OCI-LY3 (cell line): Measurements from ENCODE around the gene ATP4B.

Source experiments
- H2AFZ ChIP-seq: fragments of 200-600, 300-600 bp; shearing (Covaris generic); 2 replicates; pipeline ENCODE4 v1.6.0; 2014; ENCODE audit warnings: antibody characterized with exemption, low read depth, low read length
- H3K27ac ChIP-seq: fragments of 200-600, 300-600 bp; sonication (generic); 2 replicates; pipeline ENCODE4 v1.5.1; 2014; ENCODE audit warnings: mild to moderate bottlenecking, low read length, moderate library complexity, mixed read lengths
- H3K27me3 ChIP-seq: fragments of 200-600, 300-600 bp; sonication (generic); 2 replicates; pipeline ENCODE4 v1.6.1; 2014; ENCODE audit warnings: low read depth, low read length, mixed read lengths
- H3K36me3 ChIP-seq: fragments of 200-600, 300-600 bp; sonication (generic); replicated peaks from 2 replicates; pipeline ENCODE3; 2014; ENCODE audit warnings: low read depth, low read length, mixed read lengths
- H3K4me1 ChIP-seq: fragments of 300-600, 200-600 bp; sonication (generic); 2 replicates; pipeline ENCODE4 v1.6.1; 2014; ENCODE audit warnings: low read length, mixed read lengths
- H3K4me2 ChIP-seq: fragments of 200-600, 300-600 bp; sonication (generic); 2 replicates; pipeline ENCODE4 v1.6.1; 2014; ENCODE audit warnings: low read length, mixed read lengths
- H3K4me3 ChIP-seq: fragments of 300-600, 200-600 bp; sonication (generic); 2 replicates; pipeline ENCODE4 v1.5.1; 2014; ENCODE audit warnings: antibody characterized with exemption, mild to moderate bottlenecking, low read length, moderate library complexity
- H3K79me2 ChIP-seq: fragments of 300-600, 200-600 bp; shearing (Covaris generic); 2 replicates; pipeline ENCODE4 v1.6.1; 2014; ENCODE audit warnings: mild to moderate bottlenecking, low read length, mixed read lengths
- H3K9ac ChIP-seq: fragments of 300-600, 200-600 bp; shearing (Covaris generic); 2 replicates; pipeline ENCODE4 v1.6.0; 2014; ENCODE audit warnings: mild to moderate bottlenecking, low read length, moderate library complexity
- H3K9me3 ChIP-seq: fragments of 200-600, 300-600 bp; shearing (Covaris generic); 2 replicates; pipeline ENCODE4 v1.6.1; 2014; ENCODE audit warnings: low read length, mixed read lengths; ENCODE audit not compliant: insufficient read depth
- H4K20me1 ChIP-seq: fragments of 200-600, 300-600 bp; sonication (generic); 2 replicates; pipeline ENCODE4 v1.6.1; 2016; ENCODE audit warnings: low read length, mixed read lengths; ENCODE audit not compliant: insufficient read depth
- CTCF ChIP-seq: fragments of 200-600, 300-600 bp; sonication (generic); IDR thresholded peaks from 2 replicates; pipeline ENCODE4 v1.5.1; 2014; ENCODE audit warnings: antibody characterized with exemption, low read length, low read depth
- EZH2phosphoT487 ChIP-seq: fragments of 200-600 bp; shearing (Covaris generic); IDR thresholded peaks from 2 replicates; pipeline ENCODE4 v1.6.1; 2018; ENCODE audit warnings: antibody characterized with exemption, mixed run types, low read depth

Gene ATP4B

GRCh38 chr13:113632706-113633484 is 25.1 kb downstream of the ATP4B start:
- Histone ChIP-seq H3K27ac (no peak overlapping the region), H4K20me1 (peaks cover 40% of the 10 kb centered on the region), H3K36me3 (peaks cover 85% of the 10 kb centered on the region)

GRCh38 chr13:113631341-113632095 is 26.5 kb downstream of the ATP4B start:
- Histone ChIP-seq H3K27ac (no peak overlapping the region), H3K79me2 (peaks cover 61% of the 10 kb centered on the region), H3K4me2 (no peak overlapping the region), H3K36me3 (peaks cover 84% of the 10 kb centered on the region), H3K4me3 (no peak overlapping the region), H3K27me3 (no peaks in the 10 kb centered on the region), H2AFZ (no peak overlapping the region), H4K20me1 (peaks cover 54% of the 10 kb centered on the region), H3K9me3 (no peaks in the 10 kb centered on the region), H3K9ac (no peak overlapping the region), H3K4me1 (no peaks in the 10 kb centered on the region)
- no peak for TF ChIP-seq CTCF
- no peak for TF ChIP-seq EZH2phosphoT487

More at GRCh38 chr13:113632706-113633484, 25.1 kb downstream of the ATP4B start:
- TF ChIP-seq EZH2phosphoT487 (no peak), CTCF (no peak)
- H3K4me2 ChIP-seq, result no peak overlapping the region
- no peak overlapping the region for H3K9ac ChIP-seq
- H3K27me3 ChIP-seq, result no peaks in the 10 kb centered on the region
- no peaks in the 10 kb centered on the region for H3K9me3 ChIP-seq
- no peak overlapping the region for H3K4me3 ChIP-seq
- no peak overlapping the region for H2AFZ ChIP-seq
- peaks cover 47% of the 10 kb centered on the region for H3K79me2 ChIP-seq
- H3K4me1 ChIP-seq, result no peaks in the 10 kb centered on the region

- Histone ChIP-seq H3K4me1 (no peaks in the 10 kb centered on the region), H3K36me3 (peaks cover 78% of the 10 kb centered on the region), H3K9me3 (no peaks in the 10 kb centered on the region), H4K20me1 (peaks cover 61% of the 10 kb centered on the region), H3K27ac (no peak overlapping the region), H3K79me2 (peaks cover 68% of the 10 kb centered on the region), H3K4me3 (no peak overlapping the region), H3K27me3 (no peaks in the 10 kb centered on the region), H2AFZ (no peak overlapping the region), H3K9ac (no peak overlapping the region), H3K4me2 (no peak overlapping the region)
- TF ChIP-seq EZH2phosphoT487 (no peak), CTCF (no peak)
Measured at GRCh38 chr13:113630804-113631203, 27.2 kb downstream of the ATP4B start.

GRCh38 chr13:113630296-113630695 is 27.7 kb downstream of the ATP4B start:
- H3K27ac ChIP-seq, result no peak overlapping the region
- peaks cover 73% of the 10 kb centered on the region for H3K79me2 ChIP-seq

More at GRCh38 chr13:113630296-113630695, 27.7 kb downstream of the ATP4B start:
- Histone ChIP-seq H3K4me1 (no peaks in the 10 kb centered on the region), H3K27me3 (no peaks in the 10 kb centered on the region), H3K9ac (no peak overlapping the region), H2AFZ (no peak overlapping the region), H3K4me2 (no peak overlapping the region), H4K20me1 (peaks cover 61% of the 10 kb centered on the region), H3K9me3 (no peaks in the 10 kb centered on the region), H3K36me3 (peaks cover 73% of the 10 kb centered on the region), H3K4me3 (no peak overlapping the region)
- TF ChIP-seq EZH2phosphoT487, result no peak
- TF ChIP-seq CTCF, result no peak
